Measurements from ENCODE around the gene PRR5.

PRR5 gene

DNA sequence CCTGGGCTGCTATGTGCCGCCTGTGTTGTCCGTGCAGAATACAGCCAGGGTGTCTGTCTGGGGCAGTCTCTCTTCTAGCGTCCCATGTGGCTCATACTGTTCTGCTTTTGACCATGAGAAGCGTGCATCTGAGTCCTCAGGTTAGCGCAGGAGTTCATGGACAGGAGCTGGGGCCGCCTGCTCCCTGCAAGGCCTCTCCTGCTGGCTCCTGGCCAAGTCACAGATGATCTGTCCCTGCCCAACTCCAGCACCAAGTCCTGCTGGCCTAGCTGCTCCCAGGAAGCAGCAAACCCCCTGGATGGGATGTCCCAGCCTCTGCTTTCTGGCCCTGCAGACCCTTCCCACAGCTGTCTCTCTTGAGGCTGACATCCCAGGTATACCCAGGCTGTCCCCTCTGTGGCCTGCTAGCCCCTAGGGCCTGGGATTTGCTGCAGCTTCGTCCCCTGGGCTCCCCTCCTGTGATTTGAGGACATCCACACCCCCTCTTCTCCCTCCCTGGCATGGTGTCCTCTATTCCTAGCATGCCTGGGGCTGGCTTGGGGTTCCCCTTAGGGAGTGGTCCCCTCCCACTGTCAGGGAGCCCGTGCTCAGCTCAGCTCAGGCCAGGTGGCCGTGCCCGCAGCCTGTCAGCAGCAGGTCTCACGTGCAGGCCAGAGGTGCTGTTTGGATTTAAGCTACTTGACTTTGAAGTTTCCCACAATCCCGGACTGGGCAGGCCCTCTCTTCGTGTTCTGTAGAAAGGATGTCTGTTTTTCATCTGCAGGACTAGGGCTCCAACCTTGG is 17.8 kb downstream of the PRR5 start:
- Histone ChIP-seq H3K36me3 (ENCODE audit: low read depth) (no peaks in the 10 kb centered on the region), H3K27ac (ENCODE audit: poor library complexity, severe bottlenecking) (no peak overlapping the region), H3K4me3 (ENCODE audit: severe bottlenecking) (no peak overlapping the region), H3K4me1 (ENCODE audit: insufficient read depth, poor library complexity, severe bottlenecking) (no peaks in the 10 kb centered on the region), H3K9me3 (ENCODE audit: severe bottlenecking) (no peaks in the 10 kb centered on the region), H3K27me3 (ENCODE audit: insufficient read depth, poor library complexity, severe bottlenecking) (no peaks in the 10 kb centered on the region)
- TF ChIP-seq, protein P1, sequence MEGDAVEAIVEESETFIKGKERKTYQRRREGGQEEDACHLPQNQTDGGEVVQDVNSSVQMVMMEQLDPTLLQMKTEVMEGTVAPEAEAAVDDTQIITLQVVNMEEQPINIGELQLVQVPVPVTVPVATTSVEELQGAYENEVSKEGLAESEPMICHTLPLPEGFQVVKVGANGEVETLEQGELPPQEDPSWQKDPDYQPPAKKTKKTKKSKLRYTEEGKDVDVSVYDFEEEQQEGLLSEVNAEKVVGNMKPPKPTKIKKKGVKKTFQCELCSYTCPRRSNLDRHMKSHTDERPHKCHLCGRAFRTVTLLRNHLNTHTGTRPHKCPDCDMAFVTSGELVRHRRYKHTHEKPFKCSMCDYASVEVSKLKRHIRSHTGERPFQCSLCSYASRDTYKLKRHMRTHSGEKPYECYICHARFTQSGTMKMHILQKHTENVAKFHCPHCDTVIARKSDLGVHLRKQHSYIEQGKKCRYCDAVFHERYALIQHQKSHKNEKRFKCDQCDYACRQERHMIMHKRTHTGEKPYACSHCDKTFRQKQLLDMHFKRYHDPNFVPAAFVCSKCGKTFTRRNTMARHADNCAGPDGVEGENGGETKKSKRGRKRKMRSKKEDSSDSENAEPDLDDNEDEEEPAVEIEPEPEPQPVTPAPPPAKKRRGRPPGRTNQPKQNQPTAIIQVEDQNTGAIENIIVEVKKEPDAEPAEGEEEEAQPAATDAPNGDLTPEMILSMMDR (IDR thresholded peaks at IDR 0.05; ENCODE audit: poor library complexity, severe bottlenecking) = no peak
- no peak for DNase-seq (ENCODE audit: low spot score)
- no peak for ATAC-seq (ENCODE audit: low read depth)

DNA sequence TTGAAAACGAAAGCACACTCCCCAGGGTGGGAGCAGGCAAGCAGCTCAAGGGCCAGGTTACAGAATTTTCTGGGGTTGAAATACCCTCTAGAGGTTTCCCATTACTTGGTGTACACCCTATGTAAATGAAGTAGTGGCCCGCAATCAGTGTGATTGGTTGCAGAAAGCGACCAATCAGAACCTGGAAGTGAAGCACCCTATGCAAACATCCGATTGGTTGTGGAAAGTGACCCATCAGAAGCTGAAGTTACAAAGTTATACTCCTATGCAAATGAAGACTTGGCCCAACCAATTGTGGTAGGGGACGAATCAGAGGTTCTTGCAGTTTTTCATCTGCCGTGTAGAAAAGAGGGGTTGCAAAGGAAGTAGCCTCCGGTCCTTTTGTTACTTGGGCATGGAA is 19.2 kb downstream of the PRR5 start:
- DNase-seq (ENCODE audit: low spot score) = no peak

DNA sequence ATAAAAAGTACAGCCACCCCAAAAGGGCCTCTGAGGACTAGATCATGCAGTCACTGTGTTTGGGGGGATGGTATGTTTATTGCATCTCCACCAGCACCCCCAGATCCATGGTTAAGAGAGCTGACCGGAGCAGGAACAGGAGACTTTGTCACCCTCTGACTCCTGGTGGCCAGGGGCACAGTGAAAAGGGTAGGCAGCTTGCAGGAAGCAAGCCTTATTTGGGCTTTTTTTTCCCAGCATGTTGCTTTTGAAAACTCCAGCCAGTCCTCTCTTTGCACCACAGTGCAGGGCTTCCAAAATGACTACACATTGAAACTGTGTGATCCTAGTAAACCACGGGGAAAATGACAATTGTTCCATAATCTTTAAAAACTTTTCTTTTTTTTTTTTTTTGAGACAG is 20.6 kb downstream of the PRR5 start:
- DNase-seq (ENCODE audit: low spot score) = no peak
- H3K27ac ChIP-seq (ENCODE audit: poor library complexity, severe bottlenecking) = no peak overlapping the region
- ATAC-seq (ENCODE audit: low read depth) = no peak
- no peaks in the 10 kb centered on the region for H3K27me3 ChIP-seq (ENCODE audit: insufficient read depth, poor library complexity, severe bottlenecking)
- H3K36me3 ChIP-seq (ENCODE audit: low read depth) = no peaks in the 10 kb centered on the region
- H3K4me3 ChIP-seq (ENCODE audit: severe bottlenecking) = no peak overlapping the region
- TF ChIP-seq, protein P1 (IDR thresholded peaks at IDR 0.05; ENCODE audit: poor library complexity, severe bottlenecking) = no peak
- no peaks in the 10 kb centered on the region for H3K4me1 ChIP-seq (ENCODE audit: insufficient read depth, poor library complexity, severe bottlenecking)
- no peaks in the 10 kb centered on the region for H3K9me3 ChIP-seq (ENCODE audit: severe bottlenecking)

More for the DNA sequence above, 19.2 kb downstream of the PRR5 start:
- Histone ChIP-seq H3K27ac (ENCODE audit: poor library complexity, severe bottlenecking) (no peak overlapping the region), H3K9me3 (ENCODE audit: severe bottlenecking) (no peaks in the 10 kb centered on the region), H3K4me3 (ENCODE audit: severe bottlenecking) (no peak overlapping the region), H3K36me3 (ENCODE audit: low read depth) (no peaks in the 10 kb centered on the region), H3K4me1 (ENCODE audit: insufficient read depth, poor library complexity, severe bottlenecking) (no peaks in the 10 kb centered on the region), H3K27me3 (ENCODE audit: insufficient read depth, poor library complexity, severe bottlenecking) (no peaks in the 10 kb centered on the region)
- TF ChIP-seq, protein P1 (IDR thresholded peaks at IDR 0.05; ENCODE audit: poor library complexity, severe bottlenecking) = no peak
- ATAC-seq (ENCODE audit: low read depth) = no peak

DNA sequence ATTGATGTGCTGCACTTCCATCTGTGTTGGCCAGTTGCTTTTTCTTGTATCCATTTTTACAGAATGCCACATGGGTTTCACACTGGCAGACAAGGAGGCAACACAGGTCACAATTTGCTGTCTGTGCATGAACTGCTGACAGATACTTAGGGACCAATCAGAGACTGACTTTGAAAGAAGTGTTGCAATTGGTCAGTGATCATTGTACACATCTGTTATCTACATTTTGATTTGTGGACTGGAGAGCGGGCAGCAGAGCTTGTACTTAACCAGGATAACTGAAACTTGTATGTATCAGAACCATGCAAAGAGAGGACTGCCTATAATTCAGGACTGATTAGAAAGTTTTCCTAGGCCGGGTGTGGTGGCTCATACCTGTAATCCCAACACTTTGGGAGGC is 21.8 kb downstream of the PRR5 start:
- Histone ChIP-seq H3K27me3 (ENCODE audit: insufficient read depth, poor library complexity, severe bottlenecking) (no peaks in the 10 kb centered on the region), H3K27ac (ENCODE audit: poor library complexity, severe bottlenecking) (no peak overlapping the region), H3K9me3 (ENCODE audit: severe bottlenecking) (no peaks in the 10 kb centered on the region), H3K36me3 (ENCODE audit: low read depth) (no peaks in the 10 kb centered on the region), H3K4me3 (ENCODE audit: severe bottlenecking) (no peak overlapping the region), H3K4me1 (ENCODE audit: insufficient read depth, poor library complexity, severe bottlenecking) (no peaks in the 10 kb centered on the region)
- DNase-seq (ENCODE audit: low spot score) (no peak), ATAC-seq (ENCODE audit: low read depth) (no peak)
- TF ChIP-seq, protein P1 (IDR thresholded peaks at IDR 0.05; ENCODE audit: poor library complexity, severe bottlenecking) = no peak

DNA sequence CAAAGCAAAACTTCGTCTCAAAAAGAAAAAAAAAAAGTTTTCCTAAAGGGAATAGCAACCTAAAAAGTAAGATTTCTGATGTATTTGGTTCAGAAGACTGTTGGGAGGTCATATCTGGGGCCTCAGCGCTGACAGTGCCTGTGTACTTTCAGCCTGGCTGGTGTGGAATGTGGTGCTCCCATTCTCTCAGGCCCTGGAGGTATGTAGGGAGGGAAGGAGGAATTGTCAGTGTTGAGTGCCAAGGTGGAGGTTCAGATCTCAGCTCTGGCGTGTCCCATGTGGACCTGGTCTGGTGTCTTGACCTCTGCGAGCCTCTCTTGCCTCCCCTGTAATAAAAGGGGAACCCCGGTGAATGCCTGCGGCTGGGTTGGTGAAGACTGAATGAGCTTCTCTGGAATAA is 22.4 kb downstream of the PRR5 start:
- Histone ChIP-seq H3K9me3 (ENCODE audit: severe bottlenecking) (no peaks in the 10 kb centered on the region), H3K27me3 (ENCODE audit: insufficient read depth, poor library complexity, severe bottlenecking) (no peaks in the 10 kb centered on the region), H3K4me3 (ENCODE audit: severe bottlenecking) (no peak overlapping the region), H3K27ac (ENCODE audit: poor library complexity, severe bottlenecking) (no peak overlapping the region), H3K36me3 (ENCODE audit: low read depth) (no peaks in the 10 kb centered on the region), H3K4me1 (ENCODE audit: insufficient read depth, poor library complexity, severe bottlenecking) (no peaks in the 10 kb centered on the region)
- ATAC-seq (ENCODE audit: low read depth) = no peak
- no peak for DNase-seq (ENCODE audit: low spot score)
- TF ChIP-seq, protein P1 (IDR thresholded peaks at IDR 0.05; ENCODE audit: poor library complexity, severe bottlenecking) = no peak

All from RWPE2 (cell line).